ENCODE measurements around the gene SF3A2.
A peak's percentile ranks its signal among the peaks of the same experiment; 100 is the strongest.

Gene SF3A2

DNA sequence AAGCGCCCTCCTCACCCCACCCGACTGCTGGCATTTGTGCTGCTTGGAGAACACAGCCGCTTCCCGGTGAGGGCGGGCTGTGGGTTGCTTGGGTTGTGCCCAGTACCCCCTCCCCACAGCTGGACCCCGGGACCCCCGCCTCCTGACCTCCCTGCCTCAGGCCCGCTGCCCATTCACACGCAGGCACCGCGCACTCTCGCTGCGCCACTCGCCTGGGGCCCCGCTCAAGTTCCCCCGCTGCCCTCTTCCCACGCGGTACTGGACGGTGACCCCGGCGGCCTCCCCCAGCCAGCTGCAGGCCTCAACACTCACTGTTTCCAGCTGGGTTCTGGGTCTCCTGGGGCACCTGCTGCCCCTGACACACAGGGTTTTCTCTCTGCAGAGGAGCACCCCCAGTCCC is 16.9 kb upstream of the SF3A2 start:
- H3K4me2 ChIP-seq (ENCODE audit: insufficient read depth, low read length), result no peak overlapping the region
- H3K4me1 ChIP-seq (ENCODE audit: insufficient read depth, low read length), result no peaks in the 10 kb centered on the region

DNA sequence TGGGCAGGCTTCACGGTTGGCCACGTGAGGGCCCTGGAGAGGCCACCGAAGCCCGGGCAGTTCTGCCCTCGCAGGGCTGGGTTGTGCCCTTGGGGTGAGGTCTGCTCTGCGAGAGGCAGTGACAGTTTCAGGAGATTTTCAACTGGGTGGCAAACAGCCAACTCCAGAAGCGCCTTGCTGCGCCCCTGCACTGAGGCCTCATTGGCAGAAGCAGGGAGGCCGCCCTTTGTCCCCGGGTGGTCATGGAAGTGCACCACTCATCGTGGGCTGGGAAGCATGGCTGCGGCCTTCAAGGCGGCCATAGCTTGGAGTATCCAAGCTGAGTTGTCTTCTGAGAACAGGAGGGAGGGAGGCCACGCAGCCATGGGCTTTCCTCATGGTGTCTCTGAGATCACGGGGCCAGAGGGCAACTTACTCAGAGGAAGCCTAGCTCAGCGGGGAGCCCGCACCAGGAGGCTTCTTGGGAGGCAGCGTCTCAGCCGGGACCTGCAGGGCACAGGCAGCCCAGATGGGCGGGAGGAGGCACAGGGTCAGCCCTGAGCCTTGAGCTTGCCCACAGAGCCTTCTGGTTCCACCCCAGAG is 15.3 kb upstream of the SF3A2 start:
- peaks cover 37% of the 10 kb centered on the region for H4K20me1 ChIP-seq (ENCODE audit: insufficient read depth, low read length)
- TF ChIP-seq, protein P1, sequence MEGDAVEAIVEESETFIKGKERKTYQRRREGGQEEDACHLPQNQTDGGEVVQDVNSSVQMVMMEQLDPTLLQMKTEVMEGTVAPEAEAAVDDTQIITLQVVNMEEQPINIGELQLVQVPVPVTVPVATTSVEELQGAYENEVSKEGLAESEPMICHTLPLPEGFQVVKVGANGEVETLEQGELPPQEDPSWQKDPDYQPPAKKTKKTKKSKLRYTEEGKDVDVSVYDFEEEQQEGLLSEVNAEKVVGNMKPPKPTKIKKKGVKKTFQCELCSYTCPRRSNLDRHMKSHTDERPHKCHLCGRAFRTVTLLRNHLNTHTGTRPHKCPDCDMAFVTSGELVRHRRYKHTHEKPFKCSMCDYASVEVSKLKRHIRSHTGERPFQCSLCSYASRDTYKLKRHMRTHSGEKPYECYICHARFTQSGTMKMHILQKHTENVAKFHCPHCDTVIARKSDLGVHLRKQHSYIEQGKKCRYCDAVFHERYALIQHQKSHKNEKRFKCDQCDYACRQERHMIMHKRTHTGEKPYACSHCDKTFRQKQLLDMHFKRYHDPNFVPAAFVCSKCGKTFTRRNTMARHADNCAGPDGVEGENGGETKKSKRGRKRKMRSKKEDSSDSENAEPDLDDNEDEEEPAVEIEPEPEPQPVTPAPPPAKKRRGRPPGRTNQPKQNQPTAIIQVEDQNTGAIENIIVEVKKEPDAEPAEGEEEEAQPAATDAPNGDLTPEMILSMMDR (IDR thresholded peaks at IDR 0.05; ENCODE audit: borderline replicate concordance, extremely low read depth, low read length, poor library complexity, severe bottlenecking), result no peak
- no peak for TF ChIP-seq EZH2 (IDR thresholded peaks at IDR 0.05; ENCODE audit: borderline replicate concordance, low read depth, low read length, severe bottlenecking)
- DNase-seq (no peak), ATAC-seq (ENCODE audit: insufficient read depth, low read depth) (no peak)
- H2AFZ ChIP-seq (ENCODE audit: low read depth, low read length), result no peak overlapping the region
- H3K4me3 ChIP-seq (ENCODE audit: low read depth in 1 of 2, low read length in 2 of 2), result no peak overlapping the region
- H3K36me3 ChIP-seq (ENCODE audit: insufficient read depth, low read length), result peaks cover 94% of the 10 kb centered on the region
- H3K79me2 ChIP-seq (ENCODE audit: insufficient read depth, low read length), result peaks cover 8% of the 10 kb centered on the region; the same call in 1 of the 2 replicates
- no peaks in the 10 kb centered on the region for H3K4me1 ChIP-seq (ENCODE audit: insufficient read depth, low read length)
- no peak overlapping the region for H3K4me2 ChIP-seq (ENCODE audit: insufficient read depth, low read length)
- H3K27me3 ChIP-seq (ENCODE audit: insufficient read depth, low read length, poor library complexity), result no peaks in the 10 kb centered on the region
- H3K9me3 ChIP-seq (ENCODE audit: insufficient read depth, low read length, severe bottlenecking), result no peaks in the 10 kb centered on the region
- H3K9ac ChIP-seq (ENCODE audit: low read depth, low read length), result no peak overlapping the region
- no peak overlapping the region for H3K27ac ChIP-seq (ENCODE audit: low read length)

More for the DNA sequence above, 16.9 kb upstream of the SF3A2 start:
- DNase-seq (no peak), ATAC-seq (ENCODE audit: insufficient read depth, low read depth) (no peak)
- Histone ChIP-seq H3K9ac (ENCODE audit: low read depth, low read length) (no peak overlapping the region), H4K20me1 (ENCODE audit: insufficient read depth, low read length) (peaks cover 33% of the 10 kb centered on the region), H3K9me3 (ENCODE audit: insufficient read depth, low read length, severe bottlenecking) (no peaks in the 10 kb centered on the region), H3K27me3 (ENCODE audit: insufficient read depth, low read length, poor library complexity) (no peaks in the 10 kb centered on the region), H3K36me3 (ENCODE audit: insufficient read depth, low read length) (peaks cover 94% of the 10 kb centered on the region), H3K4me3 (ENCODE audit: low read depth in 1 of 2, low read length in 2 of 2) (no peak overlapping the region), H3K79me2 (ENCODE audit: insufficient read depth, low read length) (peaks cover 8% of the 10 kb centered on the region; the same call in 1 of the 2 replicates), H2AFZ (ENCODE audit: low read depth, low read length) (no peak overlapping the region), H3K27ac (ENCODE audit: low read length) (no peak overlapping the region)
- TF ChIP-seq, protein P1 (IDR thresholded peaks at IDR 0.05; ENCODE audit: borderline replicate concordance, extremely low read depth, low read length, poor library complexity, severe bottlenecking), result no peak

DNA sequence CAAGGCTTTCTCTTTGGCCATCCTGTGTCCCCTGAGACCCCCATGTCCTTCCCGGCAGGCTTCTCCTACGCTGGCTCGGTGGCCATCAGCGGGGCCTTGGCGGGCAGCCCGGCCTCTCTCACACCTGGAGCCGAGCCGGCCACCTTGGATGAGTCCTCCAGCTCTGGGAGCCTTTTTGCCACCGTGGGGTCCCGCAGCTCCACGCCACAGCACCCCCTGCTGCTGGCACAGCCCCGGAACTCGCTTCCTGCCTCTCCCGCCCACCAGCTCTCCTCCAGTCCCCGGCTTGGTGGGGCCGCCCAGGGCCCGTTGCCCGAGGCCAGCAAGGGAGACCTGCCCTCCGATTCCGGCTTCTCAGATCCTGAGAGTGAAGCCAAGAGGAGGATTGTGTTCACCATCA is 14.7 kb upstream of the SF3A2 start:
- Histone ChIP-seq H3K27ac (ENCODE audit: low read length) (no peak overlapping the region), H3K4me3 (ENCODE audit: low read depth in 1 of 2, low read length in 2 of 2) (no peak overlapping the region), H3K9ac (ENCODE audit: low read depth, low read length) (no peak overlapping the region), H3K27me3 (ENCODE audit: insufficient read depth, low read length, poor library complexity) (no peaks in the 10 kb centered on the region), H3K4me2 (ENCODE audit: insufficient read depth, low read length) (no peak overlapping the region), H2AFZ (ENCODE audit: low read depth, low read length) (no peak overlapping the region), H3K36me3 (ENCODE audit: insufficient read depth, low read length) (peaks cover 94% of the 10 kb centered on the region), H3K4me1 (ENCODE audit: insufficient read depth, low read length) (no peaks in the 10 kb centered on the region), H3K79me2 (ENCODE audit: insufficient read depth, low read length) (peaks cover 8% of the 10 kb centered on the region; the same call in 1 of the 2 replicates), H3K9me3 (ENCODE audit: insufficient read depth, low read length, severe bottlenecking) (no peaks in the 10 kb centered on the region), H4K20me1 (ENCODE audit: insufficient read depth, low read length) (peaks cover 31% of the 10 kb centered on the region)
- ATAC-seq (ENCODE audit: insufficient read depth, low read depth) (no peak), DNase-seq (no peak)
- TF ChIP-seq EZH2 (IDR thresholded peaks at IDR 0.05; ENCODE audit: borderline replicate concordance, low read depth, low read length, severe bottlenecking), result no peak
- TF ChIP-seq, protein P1 (IDR thresholded peaks at IDR 0.05; ENCODE audit: borderline replicate concordance, extremely low read depth, low read length, poor library complexity, severe bottlenecking), result peak; percentile 42

Data from DND-41 (cell line).